ENCODE results near the gene PNRC2.
"Not testable (repeated sequence)": the region's sequence is repeated elsewhere in the genome, so short reads cannot be mapped to it uniquely, and the experiment has no call there.

Gene PNRC2

DNA sequence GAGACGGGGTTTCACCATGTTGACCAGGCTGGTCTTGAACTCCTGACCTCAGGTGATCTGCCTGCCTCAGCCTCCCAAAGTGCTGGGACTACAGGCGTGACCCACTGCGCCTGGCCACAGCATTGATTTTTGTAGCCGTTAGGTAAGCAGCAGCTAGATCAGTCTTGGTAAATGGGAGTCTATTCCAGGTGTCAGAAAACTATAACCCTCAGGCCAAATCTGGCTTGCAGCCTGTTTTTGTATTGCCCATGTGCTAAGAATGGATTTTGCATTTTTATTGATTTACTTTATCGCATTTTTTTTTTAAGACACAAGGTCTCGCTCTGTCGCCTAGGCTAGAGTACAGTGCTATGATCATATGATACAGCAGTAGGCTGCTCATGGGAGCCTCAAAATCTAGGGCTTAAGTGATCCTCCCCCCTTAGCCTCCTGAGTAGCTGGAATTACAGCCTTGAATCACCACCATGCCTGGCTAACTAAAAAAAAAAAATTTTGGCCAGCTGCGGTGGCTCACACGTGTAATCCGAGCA, 37.1 kb downstream of the PNRC2 start:
- DNase-seq = no peak

DNA sequence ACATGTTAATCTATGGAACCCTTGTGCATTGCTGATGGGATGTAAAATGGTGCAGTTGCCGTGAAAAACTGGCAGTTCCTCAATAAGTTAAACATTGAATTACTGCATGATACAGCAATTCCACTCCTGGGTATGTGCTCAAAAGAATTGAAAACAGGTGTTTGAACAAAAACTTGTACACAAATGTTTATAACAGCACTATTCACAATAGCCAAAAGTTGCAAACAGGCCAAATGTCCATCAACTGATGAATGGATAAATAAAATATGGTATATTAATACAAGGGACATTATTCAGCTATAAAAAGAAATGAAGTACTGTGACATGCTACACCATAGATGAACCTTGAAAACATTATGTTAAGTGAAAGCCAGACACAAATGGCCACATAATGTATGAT, 38.2 kb downstream of the PNRC2 start:
- DNase-seq = no peak

DNA sequence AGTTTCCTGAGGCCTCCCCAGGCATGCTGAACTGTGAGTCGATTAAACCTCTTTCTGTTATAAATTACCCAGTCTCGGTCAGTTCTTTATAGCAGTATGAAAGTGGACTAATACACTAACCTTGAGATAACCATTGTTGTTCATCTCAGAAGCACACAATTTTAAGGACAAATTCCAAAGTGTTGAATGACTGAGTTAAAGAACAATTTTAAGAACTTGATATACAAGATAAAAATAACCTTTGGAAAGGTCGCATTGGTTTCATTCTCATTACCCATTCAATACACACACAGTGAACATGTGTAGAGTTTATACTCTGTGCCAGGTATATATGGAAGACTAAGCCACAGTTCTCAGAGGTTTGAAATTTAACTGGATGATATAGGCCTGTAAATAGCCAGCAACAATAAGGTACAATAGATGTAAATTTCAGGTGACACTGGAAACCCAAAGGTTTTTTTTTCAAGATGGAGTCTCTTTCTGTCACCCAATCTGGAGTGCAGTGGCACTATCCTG, 39.6 kb downstream of the PNRC2 start:
- DNase-seq = no peak

DNA sequence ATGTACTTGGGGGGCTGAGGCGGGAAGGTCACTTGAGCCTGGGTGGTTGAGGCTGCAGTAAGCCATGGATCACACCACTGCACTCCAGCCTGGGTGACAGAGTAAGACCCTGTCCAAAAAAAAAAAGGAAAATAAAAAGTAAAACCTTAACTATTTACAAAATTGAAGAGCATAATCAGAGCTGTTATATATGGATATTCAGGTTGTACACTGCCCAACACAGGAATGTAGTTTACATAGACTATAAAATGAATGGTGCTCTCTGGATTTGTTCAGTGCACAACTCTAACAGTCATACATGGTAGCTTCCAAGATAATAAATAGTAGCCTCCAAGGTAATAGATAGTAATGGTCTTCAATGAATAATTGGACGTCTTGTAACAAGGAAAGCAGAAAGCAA, 43.1 kb downstream of the PNRC2 start:
- DNase-seq = no peak

DNA sequence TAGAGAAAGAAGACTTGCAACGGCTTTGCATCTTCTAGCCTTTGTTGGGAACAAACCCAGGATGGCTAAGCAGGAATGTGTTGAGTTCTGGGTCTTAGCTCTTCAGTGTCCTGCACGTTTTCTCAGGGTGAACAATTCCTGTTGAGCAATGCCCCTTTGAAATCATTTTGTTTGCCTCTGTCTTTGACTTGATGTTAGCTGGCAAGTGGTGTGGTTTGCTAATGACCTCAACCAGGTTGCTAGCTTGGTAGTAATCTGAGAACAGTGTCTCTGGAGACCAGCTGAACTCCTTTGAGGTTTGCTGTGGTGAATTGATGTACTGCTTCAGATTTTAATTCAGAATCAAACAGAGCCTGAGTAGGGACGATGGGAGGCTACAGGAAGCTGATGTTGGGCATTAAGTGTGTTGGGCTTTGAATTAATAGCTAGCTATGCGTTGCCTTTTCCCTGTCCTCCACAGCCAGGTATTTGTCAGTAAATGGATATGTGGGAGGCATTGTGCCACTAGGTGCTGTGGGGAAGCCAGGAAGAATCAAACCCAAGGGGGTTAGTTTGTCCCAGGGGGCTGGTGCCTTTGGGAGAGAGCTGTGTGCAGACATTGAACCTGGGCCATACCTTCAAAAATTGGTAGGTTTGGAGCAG, 43.8 kb downstream of the PNRC2 start:
- DNase-seq = no peak

DNA sequence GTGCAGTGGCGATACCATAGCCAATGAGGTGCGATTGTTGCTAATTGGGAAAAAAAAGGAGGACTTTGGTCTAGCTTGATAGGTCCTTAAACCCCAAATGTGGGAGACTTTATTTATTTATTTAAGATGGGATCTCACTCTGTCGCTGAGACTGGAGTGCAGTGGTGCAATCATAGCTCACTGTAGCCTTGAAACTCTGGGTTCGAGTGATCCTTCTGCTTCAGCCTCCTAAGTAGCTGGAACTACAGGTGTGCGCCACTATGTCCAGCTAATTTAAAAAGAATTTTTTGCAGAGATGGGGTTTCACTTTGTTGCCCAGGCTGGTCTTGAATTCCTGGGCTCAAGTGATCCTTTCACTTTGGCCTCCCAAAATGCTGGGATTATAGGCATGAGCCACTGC, 44.5 kb downstream of the PNRC2 start:
- no peak for DNase-seq

DNA sequence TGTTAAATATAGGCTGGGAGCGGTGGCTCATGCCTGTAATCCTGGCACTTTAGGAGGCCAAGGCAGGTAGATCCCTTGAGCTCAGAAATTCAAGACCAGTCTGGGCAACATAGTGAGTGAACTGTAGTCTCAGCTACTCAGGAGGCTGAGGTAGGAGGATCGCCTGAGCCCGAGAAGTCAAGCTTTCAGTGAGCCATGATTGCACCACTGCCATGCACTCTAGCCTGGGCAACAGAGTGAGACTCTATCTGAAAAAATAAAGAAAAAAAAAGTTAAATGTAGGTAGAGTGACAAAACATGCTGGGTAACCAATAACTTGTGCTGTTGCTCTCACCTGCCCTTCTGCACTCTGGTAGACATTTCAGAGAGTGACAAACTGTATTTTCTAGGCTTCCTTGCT, 45.5 kb downstream of the PNRC2 start:
- no peak for DNase-seq

DNA sequence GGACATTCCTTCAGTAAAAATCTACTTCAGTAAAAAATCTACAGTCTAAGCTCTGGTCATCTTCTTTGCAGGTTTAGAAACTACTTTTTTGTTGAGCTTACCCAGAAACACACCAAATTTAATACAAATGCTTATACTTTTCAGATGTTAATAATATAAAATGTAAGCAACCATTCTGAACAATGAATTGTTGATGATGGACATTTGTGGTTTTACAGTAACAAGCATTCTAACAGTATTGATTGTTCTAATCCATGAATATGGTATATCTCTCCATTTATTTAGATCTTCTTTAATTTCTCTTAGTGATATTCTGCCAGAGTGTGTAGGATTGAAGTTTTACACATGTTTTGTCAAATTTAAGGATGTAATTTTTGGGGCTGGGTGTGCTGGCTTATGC, 47.5 kb downstream of the PNRC2 start:
- no peak for DNase-seq

DNA sequence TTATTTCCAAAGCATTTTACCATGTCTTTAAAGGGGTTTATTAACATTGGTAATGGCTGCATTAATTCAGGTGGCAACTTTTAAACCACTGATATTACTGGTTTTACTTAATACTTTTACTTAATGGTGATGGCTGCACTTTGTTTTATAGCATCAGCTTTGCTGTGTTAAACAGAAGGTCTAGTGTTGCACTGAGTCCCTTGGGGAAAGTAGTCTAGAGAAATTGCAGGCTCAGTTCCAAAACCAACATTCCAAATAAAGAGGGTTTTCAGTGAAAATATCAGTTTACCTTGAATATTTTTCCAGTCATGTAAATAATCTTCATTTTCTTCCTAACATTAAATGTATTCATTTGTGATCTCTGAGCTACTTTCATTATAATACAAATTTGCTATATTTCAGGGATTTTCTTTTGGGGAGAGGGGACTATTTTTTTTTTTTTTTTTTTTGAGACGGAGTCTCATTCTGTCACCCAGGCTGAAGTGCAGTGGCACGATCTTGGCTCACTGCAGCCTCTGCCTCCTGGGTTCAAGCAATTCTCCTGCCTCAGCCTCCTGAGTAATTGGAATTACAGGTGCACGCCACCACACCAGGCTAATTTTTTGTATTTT, 49.1 kb downstream of the PNRC2 start:
- DNase-seq = not testable (repeated sequence)

DNA sequence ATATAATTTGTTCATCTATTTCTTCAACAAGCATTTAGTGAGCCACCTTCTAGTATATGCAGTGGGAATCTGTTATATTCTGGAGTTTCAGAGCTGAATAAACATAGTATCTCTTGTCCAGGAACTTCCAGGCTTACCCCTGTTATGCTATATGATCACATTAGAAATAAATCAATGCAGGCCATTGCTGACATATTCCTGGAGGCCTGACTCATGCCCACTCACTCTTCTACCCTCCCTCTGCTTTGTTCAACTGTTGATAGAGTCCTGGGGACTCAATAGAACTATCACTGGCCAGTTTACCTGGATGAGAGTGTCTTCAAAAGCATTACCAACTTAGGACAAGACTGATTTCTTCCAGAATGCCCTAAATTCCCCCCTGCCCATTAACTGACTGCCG, 49.8 kb downstream of the PNRC2 start:
- no peak for DNase-seq

DNA sequence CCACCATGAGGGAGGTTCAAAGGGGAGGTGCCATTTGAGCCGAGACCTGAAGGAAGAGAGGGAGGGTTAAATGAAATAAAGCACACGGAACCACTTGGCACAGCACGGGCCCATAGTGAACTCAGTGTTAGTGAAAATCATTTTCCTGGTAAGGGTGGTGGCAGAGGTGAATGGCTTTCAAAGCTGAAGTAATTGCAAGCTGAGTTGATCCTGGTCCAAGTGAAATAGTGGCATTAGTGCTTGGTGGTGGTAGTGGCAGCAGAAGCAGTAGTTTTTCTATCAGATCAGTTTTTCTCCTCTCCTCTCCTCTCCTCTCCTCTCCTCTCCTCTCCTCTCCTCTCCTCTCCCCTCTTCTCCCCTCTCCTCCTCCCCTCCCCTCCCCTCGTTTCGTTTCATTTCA, 51.0 kb downstream of the PNRC2 start:
- DNase-seq = no peak

DNA sequence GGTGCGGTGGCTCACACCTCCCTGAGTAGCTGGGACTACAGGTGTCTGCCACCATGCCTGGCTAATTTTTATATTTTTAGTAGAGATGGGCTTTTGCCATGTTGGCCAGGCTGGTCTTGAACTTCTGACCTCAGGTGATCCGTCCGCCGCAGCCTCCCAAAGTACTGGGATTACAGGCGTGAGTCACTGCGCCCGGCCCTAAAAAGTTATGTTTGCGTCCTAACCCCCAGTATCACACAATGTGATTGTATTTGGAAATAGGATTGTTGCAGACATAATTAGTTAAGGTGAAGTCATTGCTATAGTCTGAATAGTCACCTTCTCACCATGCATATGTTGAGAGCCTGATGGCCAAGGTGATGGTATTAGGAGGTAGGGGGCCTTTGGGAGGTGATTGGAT, 53.2 kb downstream of the PNRC2 start:
- DNase-seq = not testable (repeated sequence)

Data from stimulated activated CD4-positive, alpha-beta T cell treated with anti-CD3 and anti-CD28 coated beads, Interleukin-1b, Interleukin-23, amount 100 ng/mL, for 48 hours (primary cell).